Inferior parietal cortex (tissue), 1 donor: ENCODE results near the gene KCNK5.

Experiments used
- DNase-seq: peaks from one replicate; pipeline ENCODE4 v3.0.0-alpha.2; 2016; ENCODE audit errors: extremely low spot score

KCNK5 gene

DNA sequence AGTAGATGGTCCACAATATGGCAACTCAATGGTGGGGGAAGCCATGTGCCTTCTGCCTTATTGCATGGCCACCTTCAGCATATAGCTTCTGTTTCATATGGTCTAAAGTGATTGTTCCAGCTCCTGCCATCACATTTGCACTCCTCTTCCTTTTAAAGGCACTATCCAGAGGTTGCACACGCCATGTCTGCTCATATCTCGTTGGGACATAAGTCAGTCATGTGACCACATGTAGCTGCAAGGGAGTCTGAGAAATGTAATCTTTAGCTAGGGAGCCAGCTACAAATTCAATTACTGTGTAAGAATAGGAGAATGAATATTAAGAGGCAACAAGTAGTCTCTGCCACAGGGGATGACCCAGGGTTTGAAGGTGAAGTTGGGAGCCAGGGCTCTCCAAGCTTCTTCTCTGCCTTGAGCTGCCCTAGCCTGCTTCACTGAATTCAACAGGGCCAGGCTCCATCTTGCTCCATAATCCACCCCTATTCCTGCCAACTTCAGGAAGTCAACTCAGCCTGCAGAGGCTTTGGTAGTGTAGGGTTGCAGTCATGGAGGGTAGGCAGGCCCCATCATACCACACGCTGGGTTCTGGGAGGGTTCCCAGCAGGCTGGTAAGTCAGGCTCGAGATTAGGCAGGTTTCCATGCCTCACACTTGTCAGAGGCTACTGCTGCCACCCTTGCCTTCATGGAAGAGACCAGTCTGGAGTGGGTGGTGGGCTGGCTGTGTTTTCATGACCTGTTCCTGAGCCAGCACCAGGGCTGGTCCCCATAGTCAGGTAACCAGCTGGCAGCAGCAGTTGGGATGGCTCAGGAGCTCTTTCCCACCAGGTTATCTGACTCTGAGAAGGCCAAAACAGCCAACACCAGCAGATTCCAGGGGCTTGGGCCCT, 57.5 kb downstream of the KCNK5 start:
- DNase-seq, result no peak

DNA sequence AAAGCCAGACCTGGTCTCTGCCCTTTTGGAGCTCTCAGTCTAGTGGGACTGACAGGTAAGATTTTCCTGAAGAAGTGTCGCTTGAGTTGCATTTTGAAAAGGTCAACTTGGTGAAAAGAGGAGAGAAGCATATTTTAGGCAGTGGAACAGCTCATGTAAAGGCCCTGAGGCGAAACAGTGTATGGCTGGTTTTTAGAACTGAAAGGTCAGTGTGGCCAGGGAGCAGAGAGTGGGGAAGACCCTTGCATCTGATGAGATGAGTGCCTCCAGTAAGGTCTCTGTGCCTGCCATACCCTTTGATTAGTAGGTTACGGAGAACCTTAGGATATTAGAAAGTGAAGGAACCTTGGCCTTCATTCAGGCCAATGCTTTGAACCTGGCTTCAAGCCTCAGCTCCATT, 58.4 kb downstream of the KCNK5 start:
- no peak for DNase-seq

DNA sequence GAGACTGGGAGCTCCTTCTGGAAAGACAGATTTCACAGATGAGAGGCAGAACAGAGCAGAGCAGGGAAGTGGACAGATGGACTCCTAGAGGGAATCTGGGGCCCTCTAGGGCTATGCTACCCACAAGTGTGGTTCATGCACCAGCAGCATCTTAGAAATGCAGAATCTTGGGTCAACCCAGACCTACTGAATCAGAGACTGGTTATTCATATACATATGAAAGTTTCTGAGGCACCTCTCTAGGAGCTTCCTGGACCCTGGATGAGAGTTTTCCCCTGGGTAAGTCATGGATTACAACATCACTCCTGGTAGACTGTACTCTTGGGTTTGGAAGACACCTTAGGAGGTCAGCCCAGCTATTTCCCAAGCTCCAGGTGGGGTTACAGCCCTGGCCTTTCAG, 58.9 kb downstream of the KCNK5 start:
- no peak for DNase-seq

DNA sequence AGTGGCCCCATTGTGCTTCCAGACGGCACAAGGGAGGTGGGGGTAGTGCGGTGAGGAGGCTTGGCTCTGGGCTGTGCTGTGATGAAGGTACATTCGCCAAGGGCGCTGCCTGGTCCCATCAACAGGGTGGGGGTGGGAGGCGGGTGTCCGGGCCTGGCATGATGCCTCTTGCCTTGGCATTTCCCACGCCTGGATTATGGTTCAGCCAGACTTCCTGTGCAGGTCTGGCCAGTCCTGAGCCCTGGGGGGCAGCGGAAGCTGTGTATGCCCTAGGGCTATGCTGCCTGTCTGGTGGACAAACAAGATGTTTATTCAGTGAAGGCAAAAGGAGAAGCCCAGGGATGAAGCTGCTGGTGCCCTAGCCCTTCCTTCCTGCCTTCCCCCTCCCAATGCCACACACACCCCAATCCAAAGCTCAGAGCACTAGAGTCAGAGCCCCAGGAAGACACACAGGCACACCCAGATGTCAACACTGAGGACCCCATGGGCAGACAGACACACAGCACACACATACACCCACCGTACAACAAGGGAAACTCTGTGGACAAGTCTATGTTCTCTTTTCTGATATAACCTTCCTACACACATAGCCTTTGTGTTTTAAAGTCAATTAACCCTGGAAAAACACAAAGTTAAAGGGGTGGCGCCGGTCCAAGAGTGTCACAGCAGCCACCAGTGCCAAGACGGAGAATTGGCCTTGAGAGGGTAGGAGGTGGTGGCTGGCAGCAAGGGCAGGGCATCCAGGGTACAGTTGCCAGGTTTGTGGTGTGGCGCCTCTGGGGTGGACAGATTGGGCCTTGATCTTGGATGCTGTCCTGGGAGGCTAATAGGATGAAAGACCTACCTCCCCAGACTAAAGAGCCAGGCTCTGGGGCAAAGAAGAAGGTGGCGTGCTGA, 59.6 kb downstream of the KCNK5 start:
- no peak for DNase-seq

DNA sequence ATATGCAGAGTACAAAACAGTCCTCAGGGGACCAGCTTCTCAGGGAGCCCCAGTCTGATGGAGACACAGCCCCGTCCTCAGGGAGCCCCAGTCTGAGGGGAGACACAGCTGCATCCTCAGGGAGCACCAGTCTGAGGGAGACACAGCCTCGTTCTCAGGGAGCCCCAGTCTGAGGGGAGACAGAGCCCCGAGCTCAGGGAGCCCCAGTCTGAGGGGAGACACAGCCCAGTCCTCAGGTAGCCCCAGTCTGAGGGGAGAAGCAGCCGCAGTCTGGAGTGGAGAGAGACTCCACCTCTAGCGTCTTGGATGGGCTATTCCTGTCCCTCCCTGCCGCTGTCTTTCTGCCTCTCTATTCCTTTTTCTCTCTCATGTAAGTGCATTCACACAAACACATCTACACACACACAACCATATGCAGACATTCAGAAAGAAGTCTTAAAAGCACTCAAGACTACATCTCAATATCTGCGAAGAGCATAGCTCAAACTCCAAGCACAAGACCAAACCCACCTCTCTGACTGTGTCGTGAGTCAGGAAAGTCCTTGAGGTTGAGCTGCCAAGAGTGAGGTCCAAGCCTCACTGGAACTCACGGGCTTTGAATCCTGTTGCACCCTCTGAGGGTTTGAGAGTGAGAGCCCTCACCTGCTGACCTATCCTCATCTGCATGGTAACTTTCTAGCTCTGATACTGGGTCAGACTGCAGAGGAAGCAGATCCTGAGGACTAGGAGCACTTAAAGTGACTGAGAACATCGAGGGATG, 61.2 kb downstream of the KCNK5 start:
- no peak for DNase-seq

DNA sequence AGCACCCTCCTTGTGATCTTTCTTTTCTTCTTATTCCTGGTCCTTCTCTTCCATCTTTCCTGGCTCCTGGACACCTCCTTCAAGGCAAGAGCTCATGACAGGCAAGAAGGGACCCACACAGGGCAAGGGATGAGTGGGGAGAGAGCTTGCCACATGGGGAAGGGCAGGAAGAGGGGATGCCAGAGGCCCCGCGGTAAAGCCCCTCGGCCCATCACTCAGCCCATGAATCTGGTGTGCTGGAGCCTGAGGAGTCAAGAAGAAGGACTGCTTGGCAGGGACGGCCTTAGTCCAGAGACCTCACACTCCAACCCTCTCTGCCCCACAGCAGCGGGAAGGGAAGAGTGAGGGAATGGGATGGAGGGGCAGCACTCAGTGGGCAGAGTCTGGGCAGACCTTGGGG, 62.0 kb downstream of the KCNK5 start:
- no peak for DNase-seq

DNA sequence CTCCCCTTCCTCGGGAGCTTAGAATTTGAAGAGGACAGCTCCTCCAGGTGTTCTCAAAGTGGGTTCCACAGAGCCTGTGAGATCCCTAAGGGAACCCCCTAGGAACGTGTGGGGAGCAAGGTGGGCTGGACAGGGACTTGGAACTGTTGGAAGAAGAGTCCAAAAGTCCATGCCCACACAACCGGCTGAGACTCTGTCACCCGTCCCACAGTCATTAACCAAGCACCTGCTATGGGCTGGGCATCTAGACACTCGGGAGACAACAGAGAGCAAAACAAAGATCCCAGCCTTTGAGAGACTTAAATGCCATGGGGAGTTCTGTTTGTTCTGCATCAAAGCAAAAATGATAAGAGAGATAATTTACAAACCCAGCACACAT, 62.4 kb downstream of the KCNK5 start:
- DNase-seq, result no peak

DNA sequence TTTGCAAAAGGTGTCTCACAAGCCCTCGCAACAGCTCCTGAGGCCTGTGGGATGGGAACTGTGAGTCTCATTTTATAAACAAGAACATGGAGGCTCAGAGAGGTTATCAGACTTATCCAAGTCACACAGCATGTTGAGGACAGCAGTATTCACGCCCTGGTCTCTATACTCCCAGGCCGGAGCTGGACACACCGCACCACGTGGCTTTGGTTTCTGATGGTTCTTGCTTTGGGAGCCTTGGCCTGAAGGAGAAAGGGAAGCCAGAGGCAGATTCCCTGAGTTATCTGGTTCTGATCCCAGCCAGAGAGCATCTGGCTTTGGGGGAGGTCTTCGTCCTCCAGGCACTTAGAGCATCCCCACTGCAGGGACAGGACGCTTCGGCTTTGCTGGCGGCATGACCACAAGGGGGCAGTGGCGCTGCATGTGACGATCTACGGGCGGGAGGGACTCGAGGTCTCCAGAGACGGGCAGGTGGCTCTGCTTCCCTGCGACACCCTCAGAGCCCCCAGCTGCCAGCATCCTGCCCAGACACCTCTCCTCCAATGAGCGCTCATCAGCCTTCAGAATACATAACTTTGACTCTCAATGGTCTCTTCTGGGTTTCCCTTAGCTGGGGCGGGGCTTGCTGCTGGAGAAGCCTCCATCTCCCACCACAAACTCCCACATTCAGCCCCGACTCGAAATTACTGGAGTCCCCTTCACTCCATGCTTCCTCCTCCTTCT, 62.9 kb downstream of the KCNK5 start:
- DNase-seq, result peak; percentile 79

DNA sequence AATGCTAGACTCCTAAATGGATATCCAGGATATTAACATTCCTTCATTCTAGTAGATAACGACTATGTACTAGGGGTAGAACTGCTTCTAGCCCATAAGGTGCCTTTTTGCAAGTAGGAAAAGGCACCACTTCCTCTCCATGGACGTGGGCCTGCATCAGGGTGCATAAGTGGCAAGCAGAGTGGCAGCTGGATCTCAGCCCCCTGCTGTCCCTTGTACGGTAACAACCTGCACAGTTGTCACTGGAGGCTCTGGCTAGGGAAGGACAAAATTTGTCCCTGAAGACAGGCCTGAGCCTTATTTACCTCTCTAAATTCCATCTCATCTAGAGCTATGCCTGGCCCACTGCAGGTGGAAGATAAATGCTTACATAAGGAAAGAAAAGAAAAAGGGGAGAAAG, 71.8 kb downstream of the KCNK5 start:
- no peak for DNase-seq

DNA sequence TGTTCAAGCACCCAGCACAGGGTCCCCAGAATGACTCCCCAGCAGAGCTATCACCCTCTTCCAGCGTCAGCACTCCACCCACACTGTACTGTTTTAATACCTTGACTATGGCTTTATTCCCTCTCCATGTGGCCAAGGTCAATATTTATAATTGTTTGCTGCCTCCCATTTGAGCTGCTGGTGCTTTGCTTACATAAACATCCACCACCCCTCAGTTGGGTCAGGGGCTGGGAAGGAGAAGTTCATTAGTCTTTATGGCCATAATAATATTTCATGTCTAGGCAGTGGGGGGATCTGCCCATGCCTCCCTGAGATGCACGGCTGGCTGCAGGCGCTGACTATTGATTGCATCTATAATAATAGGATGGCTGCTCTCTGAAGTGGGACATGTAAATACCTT, 72.5 kb downstream of the KCNK5 start:
- no peak for DNase-seq

DNA sequence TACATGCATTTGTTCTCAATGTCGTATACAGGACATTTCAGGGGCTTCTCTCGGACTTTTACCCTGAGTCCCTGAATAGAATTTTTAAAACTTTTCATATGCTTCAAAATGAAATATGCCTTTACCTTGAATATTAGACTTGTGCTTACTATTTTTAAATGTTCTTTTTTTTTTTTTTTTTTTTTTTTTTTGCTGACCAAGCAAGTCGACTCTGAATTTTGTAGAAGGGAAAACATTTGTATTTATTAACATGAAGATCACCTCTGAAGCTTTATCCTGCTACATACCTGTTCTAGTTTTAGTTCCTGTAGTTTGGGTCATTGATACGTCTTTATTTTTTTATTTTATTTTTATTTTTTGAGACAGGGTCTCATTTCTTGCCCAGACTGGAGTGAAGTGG, 74.6 kb downstream of the KCNK5 start:
- no peak for DNase-seq

DNA sequence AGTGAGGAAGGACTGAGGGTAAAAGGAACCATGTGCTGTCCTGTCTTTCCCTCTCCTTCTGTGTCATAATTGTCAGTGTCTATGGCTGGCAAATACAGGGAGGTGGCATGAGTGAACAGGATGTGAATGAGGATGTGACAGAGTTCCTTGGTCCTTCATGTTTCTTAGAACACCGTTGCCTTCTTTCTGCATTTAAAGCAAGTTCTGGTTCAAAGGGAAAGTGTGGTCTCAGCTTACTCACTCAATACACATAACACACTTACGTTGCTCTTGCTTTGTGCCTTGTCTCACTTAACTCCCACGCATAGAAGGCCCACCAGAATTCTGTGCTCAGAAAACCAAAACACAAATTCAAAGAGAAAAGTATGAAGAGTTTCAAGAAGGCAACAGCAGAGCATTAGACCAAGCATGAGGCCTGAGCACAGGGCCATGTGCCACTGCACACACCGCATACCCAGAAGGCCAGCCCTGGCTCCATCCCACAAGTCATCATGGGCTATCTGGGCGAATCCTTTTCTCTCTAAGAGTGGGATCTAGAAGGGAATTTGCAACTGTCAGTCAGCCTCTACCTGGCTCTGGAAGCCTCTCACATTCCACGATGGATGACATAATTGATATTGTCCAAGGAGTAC, 75.4 kb downstream of the KCNK5 start:
- no peak for DNase-seq

DNA sequence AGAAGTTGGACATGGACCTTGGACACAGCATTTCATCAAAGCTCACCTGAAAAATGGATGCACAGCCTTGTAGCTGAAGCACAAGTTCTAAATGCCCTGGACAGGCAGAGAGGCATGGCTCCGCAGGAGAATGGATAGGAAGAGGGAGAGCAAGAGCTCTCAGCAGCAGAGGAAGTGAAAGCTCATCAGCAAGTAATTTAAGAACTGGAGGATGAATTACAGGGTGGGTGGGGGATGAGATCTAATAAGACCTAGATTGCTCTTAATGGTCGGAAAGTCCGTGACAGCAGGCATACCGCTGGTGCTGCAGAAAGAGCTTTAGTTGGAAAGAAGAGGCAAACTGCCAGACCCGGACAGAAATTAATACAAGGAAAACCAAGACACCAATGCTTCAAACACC, 77.0 kb downstream of the KCNK5 start:
- no peak for DNase-seq

DNA sequence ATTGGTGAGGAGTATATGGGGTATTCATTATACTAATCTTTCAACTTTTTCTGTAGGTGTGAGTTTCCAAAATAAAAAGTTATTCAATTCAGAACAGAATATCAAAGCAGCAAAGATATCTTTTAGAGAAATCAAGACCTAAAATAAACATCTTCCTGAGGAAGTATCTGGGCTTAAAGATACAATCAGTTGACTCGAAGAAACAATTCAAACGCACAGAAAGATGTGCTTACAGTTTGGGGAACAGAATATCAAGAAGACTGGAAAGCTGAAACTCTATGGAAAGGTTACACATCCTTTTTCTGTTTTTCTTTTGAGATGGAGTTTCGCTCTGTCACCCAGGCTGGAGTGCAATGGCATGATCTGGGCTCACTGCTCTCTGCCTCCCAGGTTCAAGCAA, 78.1 kb downstream of the KCNK5 start:
- no peak for DNase-seq

DNA sequence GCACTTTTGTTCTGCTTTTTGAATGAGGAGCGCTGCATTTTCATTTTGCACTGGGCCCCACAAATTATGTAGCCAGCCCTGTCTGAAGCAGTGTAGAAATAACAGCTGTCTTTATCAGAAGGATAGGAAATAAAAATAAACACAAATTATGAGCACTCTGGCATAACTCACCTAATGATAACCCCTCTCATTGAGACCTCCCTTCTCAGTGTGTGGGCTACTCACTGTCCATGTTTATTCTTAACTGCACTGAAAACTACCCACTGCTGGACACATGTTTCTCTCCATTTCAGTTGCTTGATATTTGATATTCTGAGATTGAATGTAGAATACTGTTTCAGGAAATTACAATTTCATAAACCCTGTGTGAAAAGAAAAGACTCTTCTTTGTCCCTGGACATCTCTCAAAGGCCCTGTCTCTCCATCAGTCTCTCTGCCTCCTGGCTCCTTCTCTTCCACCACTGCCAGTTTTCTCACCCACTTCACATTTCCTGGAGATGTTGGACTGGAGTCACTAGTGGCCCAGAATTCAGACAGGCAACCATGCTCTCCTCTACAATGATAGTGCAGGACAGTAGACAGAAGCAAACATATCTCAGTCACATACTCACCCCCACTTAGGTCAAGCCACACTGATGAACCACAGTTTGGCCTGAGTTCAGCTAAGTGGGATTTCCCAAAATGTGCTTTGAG, 84.6 kb downstream of the KCNK5 start:
- DNase-seq, result no peak

DNA sequence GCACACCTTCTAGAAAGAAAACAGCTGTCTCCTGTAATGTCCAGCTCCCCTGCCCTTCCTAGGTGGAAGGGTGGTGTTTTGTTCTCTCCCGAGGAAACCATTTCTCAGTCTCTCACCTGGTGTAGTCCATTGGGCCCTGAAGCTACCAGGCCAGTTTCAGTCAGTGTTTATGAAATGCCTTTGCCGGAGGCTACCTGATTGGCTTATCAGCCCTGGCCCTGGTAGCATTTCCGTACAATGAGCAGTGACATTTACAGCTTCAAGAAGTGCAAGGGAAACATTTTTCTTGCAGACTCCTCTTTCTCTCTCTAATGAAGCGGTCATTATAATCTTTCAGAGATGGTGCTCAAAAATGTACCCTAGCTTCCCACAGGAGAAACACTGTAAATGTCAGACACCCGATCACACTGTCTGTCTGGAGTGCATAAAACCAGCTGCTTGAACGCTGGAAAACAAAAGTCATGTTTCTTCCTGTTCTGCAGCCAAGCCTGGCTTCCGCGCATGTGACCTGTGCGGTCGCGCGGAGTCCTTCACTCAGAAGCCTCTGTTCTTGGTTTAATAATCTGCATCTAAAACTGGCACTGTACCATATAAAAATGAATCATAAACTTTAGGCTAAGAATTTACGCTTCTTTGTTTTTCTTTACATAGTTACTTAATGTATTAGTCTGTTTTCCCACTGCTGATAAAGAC, 85.9 kb downstream of the KCNK5 start:
- no peak for DNase-seq

DNA sequence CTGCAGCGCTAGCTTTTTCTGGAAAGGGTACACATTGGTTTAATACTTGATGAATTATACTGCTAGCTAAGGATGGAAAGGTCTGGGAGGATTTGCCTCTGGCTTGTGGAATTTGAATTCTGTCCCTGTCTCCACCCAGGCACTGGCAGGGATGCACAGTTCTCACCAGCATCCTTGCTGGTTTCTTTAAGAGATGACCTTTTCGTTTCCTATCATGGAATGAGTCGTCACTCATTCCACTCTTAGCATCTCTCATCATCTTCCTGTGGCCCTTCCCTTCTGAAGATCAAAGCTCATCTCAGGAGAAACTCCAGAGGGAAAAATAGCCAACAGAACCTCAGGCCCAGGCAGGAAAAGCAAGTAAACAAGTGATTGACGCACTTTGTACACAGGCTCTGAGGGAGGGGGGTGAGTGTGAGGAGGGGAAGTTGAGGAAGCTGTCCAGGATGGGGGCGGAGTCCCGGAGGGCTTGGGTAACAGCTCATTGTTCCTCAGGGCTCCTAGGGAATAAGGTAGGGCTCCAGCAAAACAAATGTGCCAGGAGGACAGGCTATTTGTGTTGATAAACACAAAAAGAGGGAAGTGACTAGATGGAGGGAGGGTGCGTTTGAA, 88.6 kb downstream of the KCNK5 start:
- no peak for DNase-seq
